GM12891 (cell line): ENCODE data around the gene CDK5RAP2.
"Not testable (repeated sequence)": the region's sequence is repeated elsewhere in the genome, so short reads cannot be mapped to it uniquely, and the experiment has no call there.

Experiments
- POLR2A ChIP-seq: IDR thresholded peaks from 2 replicates; pipeline ENCODE4 v1.6.1; 2011; ENCODE audit warnings: low read depth, low read length, control low read depth
- POLR2AphosphoS5 ChIP-seq: IDR thresholded peaks from 2 replicates; pipeline ENCODE4 v1.6.1; 2011; ENCODE audit warnings: low read depth, low read length, control low read depth
- SPI1 ChIP-seq: IDR thresholded peaks from 2 replicates; pipeline ENCODE4 v1.6.1; 2011; ENCODE audit warnings: low read depth, low read length, control low read depth
- TAF1 ChIP-seq: IDR thresholded peaks from 2 replicates; pipeline ENCODE4 v1.6.1; 2011; ENCODE audit warnings: low read depth, low read length, control low read depth

GRCh38 chr9:120530220-120530832, 49.6 kb downstream of the CDK5RAP2 start:
- TF ChIP-seq POLR2AphosphoS5, POLR2A, TAF1, SPI1: not testable (repeated sequence)
